Measurements from ENCODE around the gene PPIL6. TPM values are rescaled to one million over a fixed set of nuclear protein-coding genes. Genes with fewer than 3 reads are reported as not detected.

The PPIL6 gene
- total and polyA plus RNA-seq, 2 experiments from 2014 or later, result 1.7 TPM

DNA sequence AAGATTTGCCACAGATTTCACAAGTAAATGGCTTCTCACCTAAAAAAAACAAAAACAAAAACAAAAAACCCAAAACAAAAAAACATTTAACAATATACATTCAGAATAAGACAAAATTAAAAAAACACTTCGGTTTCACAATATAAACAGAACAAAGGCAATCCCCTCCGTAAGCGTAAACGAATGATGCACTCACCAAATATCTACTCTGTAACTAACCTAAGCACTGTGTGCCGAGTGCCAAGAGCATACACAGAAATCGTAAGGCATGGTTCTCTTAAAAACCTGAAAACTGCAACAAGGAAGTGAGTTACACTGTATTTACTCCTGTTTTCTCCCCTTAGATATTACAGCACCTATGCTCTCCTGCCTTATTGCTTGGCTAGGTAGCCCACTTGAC, 27.3 kb upstream of the PPIL6 start:
- Histone ChIP-seq H3F3A (replicated peaks; ENCODE audit: low read depth) (no peaks in the 10 kb centered on the region), H3K27ac (ENCODE audit: low read depth) (no peak overlapping the region; the same call in 1 of the 2 replicates), H3K4me3 (no peak overlapping the region), H3K79me2 (replicated peaks; ENCODE audit: insufficient read depth) (peaks cover 21% of the 10 kb centered on the region), H3K27me3 (ENCODE audit: insufficient read depth) (no peaks in the 10 kb centered on the region), H4K20me1 (replicated peaks; ENCODE audit: insufficient read depth) (peaks cover 17% of the 10 kb centered on the region; the same call in 1 of the 2 replicates), H2AFZ (no peak overlapping the region), H3K4me1 (ENCODE audit: insufficient read depth) (no peaks in the 10 kb centered on the region), H3K36me3 (ENCODE audit: insufficient read depth) (peaks cover 58% of the 10 kb centered on the region), H3K9me2 (ENCODE audit: insufficient read depth) (no peaks in the 10 kb centered on the region), H3K4me2 (no peak overlapping the region)
- Mint-ChIP-seq H3K9me3 (no peaks in the 10 kb centered on the region), H3K4me1 (no peaks in the 10 kb centered on the region), H3K4me3 (no peak overlapping the region), H3K27ac (no peak overlapping the region), H3K36me3 (ENCODE audit: low read depth) (peaks cover 97% of the 10 kb centered on the region), H3K27me3 (ENCODE audit: insufficient read depth, low read depth, poor library complexity) (no peaks in the 10 kb centered on the region)
- no peak for TF ChIP-seq EZH2phosphoT487 (IDR thresholded peaks at IDR 0.05; ENCODE audit: unreplicated experiment)
- TF ChIP-seq STAT1 (IDR thresholded peaks at IDR 0.05; ENCODE audit: unreplicated experiment), result no peak
- no peak for TF ChIP-seq NANOG (IDR thresholded peaks at IDR 0.05; ENCODE audit: borderline replicate concordance)
- TF ChIP-seq, protein P1, sequence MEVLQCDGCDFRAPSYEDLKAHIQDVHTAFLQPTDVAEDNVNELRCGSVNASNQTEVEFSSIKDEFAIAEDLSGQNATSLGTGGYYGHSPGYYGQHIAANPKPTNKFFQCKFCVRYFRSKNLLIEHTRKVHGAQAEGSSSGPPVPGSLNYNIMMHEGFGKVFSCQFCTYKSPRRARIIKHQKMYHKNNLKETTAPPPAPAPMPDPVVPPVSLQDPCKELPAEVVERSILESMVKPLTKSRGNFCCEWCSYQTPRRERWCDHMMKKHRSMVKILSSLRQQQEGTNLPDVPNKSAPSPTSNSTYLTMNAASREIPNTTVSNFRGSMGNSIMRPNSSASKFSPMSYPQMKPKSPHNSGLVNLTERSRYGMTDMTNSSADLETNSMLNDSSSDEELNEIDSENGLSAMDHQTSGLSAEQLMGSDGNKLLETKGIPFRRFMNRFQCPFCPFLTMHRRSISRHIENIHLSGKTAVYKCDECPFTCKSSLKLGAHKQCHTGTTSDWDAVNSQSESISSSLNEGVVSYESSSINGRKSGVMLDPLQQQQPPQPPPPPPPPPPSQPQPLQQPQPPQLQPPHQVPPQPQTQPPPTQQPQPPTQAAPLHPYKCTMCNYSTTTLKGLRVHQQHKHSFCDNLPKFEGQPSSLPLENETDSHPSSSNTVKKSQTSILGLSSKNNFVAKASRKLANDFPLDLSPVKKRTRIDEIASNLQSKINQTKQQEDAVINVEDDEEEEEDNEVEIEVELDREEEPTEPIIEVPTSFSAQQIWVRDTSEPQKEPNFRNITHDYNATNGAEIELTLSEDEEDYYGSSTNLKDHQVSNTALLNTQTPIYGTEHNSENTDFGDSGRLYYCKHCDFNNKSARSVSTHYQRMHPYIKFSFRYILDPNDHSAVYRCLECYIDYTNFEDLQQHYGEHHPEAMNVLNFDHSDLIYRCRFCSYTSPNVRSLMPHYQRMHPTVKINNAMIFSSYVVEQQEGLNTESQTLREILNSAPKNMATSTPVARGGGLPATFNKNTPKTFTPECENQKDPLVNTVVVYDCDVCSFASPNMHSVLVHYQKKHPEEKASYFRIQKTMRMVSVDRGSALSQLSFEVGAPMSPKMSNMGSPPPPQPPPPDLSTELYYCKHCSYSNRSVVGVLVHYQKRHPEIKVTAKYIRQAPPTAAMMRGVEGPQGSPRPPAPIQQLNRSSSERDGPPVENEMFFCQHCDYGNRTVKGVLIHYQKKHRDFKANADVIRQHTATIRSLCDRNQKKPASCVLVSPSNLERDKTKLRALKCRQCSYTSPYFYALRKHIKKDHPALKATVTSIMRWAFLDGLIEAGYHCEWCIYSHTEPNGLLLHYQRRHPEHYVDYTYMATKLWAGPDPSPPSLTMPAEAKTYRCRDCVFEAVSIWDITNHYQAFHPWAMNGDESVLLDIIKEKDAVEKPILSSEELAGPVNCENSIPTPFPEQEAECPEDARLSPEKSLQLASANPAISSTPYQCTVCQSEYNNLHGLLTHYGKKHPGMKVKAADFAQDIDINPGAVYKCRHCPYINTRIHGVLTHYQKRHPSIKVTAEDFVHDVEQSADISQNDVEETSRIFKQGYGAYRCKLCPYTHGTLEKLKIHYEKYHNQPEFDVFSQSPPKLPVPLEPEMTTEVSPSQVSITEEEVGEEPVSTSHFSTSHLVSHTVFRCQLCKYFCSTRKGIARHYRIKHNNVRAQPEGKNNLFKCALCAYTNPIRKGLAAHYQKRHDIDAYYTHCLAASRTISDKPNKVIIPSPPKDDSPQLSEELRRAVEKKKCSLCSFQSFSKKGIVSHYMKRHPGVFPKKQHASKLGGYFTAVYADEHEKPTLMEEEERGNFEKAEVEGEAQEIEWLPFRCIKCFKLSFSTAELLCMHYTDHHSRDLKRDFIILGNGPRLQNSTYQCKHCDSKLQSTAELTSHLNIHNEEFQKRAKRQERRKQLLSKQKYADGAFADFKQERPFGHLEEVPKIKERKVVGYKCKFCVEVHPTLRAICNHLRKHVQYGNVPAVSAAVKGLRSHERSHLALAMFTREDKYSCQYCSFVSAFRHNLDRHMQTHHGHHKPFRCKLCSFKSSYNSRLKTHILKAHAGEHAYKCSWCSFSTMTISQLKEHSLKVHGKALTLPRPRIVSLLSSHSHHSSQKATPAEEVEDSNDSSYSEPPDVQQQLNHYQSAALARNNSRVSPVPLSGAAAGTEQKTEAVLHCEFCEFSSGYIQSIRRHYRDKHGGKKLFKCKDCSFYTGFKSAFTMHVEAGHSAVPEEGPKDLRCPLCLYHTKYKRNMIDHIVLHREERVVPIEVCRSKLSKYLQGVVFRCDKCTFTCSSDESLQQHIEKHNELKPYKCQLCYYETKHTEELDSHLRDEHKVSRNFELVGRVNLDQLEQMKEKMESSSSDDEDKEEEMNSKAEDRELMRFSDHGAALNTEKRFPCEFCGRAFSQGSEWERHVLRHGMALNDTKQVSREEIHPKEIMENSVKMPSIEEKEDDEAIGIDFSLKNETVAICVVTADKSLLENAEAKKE (CRISPR knock-in tag; IDR thresholded peaks at IDR 0.05), result no peak
- TF ChIP-seq JUNB (IDR thresholded peaks at IDR 0.05; ENCODE audit: unreplicated experiment), result no peak
- DNase-seq (ENCODE audit: low spot score) (no peak), ATAC-seq (no peak)

GRCh38 chr6:109466212-109466923, 25.9 kb upstream of the PPIL6 start:
- no peak for DNase-seq (ENCODE audit: low spot score)
- Mint-ChIP-seq H3K4me1 (no peaks in the 10 kb centered on the region), H3K27me3 (ENCODE audit: insufficient read depth, low read depth, poor library complexity) (no peaks in the 10 kb centered on the region), H3K36me3 (ENCODE audit: low read depth) (peaks cover 96% of the 10 kb centered on the region), H3K27ac (no peak overlapping the region), H3K9me3 (no peaks in the 10 kb centered on the region; the same call in 2 of the 3 replicates), H3K4me3 (no peak overlapping the region)
- Histone ChIP-seq H2AFZ (no peak overlapping the region), H4K20me1 (replicated peaks; ENCODE audit: insufficient read depth) (peaks cover 17% of the 10 kb centered on the region; the same call in 1 of the 2 replicates), H3K36me3 (ENCODE audit: insufficient read depth) (peaks cover 58% of the 10 kb centered on the region), H3K9me2 (ENCODE audit: insufficient read depth) (no peaks in the 10 kb centered on the region), H3F3A (replicated peaks; ENCODE audit: low read depth) (no peaks in the 10 kb centered on the region), H3K27ac (ENCODE audit: low read depth) (no peak overlapping the region), H3K79me2 (replicated peaks; ENCODE audit: insufficient read depth) (peaks cover 21% of the 10 kb centered on the region), H3K4me1 (ENCODE audit: insufficient read depth) (no peaks in the 10 kb centered on the region), H3K27me3 (ENCODE audit: insufficient read depth) (no peaks in the 10 kb centered on the region), H3K4me2 (no peak overlapping the region), H3K4me3 (no peak overlapping the region)
- ATAC-seq, result no peak
- TF ChIP-seq ZNF331 (CRISPR knock-in tag; IDR thresholded peaks at IDR 0.05; ENCODE audit: low read depth) (no peak), NANOG (IDR thresholded peaks at IDR 0.05; ENCODE audit: borderline replicate concordance) (no peak), ZNF114 (CRISPR knock-in tag; IDR thresholded peaks at IDR 0.05) (no peak), CREB1 (CRISPR knock-in tag; IDR thresholded peaks at IDR 0.05; ENCODE audit: low read depth) (no peak), EZH2phosphoT487 (IDR thresholded peaks at IDR 0.05; ENCODE audit: unreplicated experiment) (no peak), JUNB (IDR thresholded peaks at IDR 0.05; ENCODE audit: unreplicated experiment) (no peak)
- TF ChIP-seq, protein P2, sequence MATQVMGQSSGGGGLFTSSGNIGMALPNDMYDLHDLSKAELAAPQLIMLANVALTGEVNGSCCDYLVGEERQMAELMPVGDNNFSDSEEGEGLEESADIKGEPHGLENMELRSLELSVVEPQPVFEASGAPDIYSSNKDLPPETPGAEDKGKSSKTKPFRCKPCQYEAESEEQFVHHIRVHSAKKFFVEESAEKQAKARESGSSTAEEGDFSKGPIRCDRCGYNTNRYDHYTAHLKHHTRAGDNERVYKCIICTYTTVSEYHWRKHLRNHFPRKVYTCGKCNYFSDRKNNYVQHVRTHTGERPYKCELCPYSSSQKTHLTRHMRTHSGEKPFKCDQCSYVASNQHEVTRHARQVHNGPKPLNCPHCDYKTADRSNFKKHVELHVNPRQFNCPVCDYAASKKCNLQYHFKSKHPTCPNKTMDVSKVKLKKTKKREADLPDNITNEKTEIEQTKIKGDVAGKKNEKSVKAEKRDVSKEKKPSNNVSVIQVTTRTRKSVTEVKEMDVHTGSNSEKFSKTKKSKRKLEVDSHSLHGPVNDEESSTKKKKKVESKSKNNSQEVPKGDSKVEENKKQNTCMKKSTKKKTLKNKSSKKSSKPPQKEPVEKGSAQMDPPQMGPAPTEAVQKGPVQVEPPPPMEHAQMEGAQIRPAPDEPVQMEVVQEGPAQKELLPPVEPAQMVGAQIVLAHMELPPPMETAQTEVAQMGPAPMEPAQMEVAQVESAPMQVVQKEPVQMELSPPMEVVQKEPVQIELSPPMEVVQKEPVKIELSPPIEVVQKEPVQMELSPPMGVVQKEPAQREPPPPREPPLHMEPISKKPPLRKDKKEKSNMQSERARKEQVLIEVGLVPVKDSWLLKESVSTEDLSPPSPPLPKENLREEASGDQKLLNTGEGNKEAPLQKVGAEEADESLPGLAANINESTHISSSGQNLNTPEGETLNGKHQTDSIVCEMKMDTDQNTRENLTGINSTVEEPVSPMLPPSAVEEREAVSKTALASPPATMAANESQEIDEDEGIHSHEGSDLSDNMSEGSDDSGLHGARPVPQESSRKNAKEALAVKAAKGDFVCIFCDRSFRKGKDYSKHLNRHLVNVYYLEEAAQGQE (IDR thresholded peaks at IDR 0.05; ENCODE audit: unreplicated experiment), result no peak
- TF ChIP-seq, protein P3, sequence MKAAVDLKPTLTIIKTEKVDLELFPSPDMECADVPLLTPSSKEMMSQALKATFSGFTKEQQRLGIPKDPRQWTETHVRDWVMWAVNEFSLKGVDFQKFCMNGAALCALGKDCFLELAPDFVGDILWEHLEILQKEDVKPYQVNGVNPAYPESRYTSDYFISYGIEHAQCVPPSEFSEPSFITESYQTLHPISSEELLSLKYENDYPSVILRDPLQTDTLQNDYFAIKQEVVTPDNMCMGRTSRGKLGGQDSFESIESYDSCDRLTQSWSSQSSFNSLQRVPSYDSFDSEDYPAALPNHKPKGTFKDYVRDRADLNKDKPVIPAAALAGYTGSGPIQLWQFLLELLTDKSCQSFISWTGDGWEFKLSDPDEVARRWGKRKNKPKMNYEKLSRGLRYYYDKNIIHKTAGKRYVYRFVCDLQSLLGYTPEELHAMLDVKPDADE (IDR thresholded peaks at IDR 0.05), result no peak
